ENCODE data around the gene GFY. TPM values are rescaled to one million over a fixed set of nuclear protein-coding genes. Genes with fewer than 3 reads are reported as not detected.
A peak's percentile ranks its signal among the peaks of the same experiment; 100 is the strongest.

Gene GFY
- total RNA-seq, 4 donors from 2014 or later: not detected

DNA sequence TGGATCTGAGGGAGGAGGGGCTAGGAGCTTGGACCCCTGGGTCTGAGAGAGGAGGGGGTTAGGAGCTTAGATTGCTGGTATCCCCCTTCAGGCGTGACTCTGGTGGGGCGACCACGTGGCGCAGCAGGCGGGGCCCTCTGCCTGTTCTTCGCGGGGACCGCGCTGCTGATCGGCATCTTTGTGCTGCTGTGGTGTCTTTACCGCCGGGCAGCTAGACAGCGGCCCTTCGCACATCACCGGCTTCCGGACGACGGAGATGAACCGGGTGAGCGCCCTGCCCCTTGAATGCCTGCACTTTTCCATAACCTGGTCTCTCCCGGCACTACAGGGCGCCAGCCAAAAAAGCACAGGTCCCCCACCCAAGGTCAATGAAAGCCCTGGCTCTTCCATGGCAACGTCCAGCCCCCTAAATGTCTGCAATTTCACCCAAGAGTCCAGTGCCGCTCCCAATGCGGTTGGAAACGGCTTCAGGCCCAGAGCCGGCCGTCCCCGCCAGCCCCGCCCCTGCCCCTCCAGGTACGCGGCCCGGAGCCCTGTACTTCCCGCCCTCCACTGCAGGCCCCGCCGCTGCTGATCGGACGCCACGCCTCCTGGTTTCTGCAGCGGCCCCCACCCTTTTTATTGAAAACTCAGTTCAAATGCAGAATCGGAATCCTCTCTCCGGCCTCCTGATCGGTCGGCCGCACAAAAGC, 2.8 kb downstream of the GFY start:
- Histone ChIP-seq H3K9me3 (no peaks in the 10 kb centered on the region), H3K36me3 (no peaks in the 10 kb centered on the region), H3K27ac (no peak overlapping the region), H3K4me3 (peak overlapping the region in 3 of 4 donors; percentile 21 to 49 (median 26)), H3K4me1 (peaks cover 15 to 32% (median 18%) of the 10 kb centered on the region in 3 donors), H3K27me3 (peaks cover 30 to 100% (median 61%) of the 10 kb centered on the region in 4 donors)
- 9% methylated on average over 16 of the region's 45 CpGs; no CpG with 5 or more reads in 1 of the 2 donors for WGBS, 2 donors
- DNase-seq: no peak
- intact Hi-C loops (cut with DNase I): no loop called here
- no peak for TF ChIP-seq POLR2A (IDR thresholded peaks at IDR 0.05)
- TF ChIP-seq, protein P1, sequence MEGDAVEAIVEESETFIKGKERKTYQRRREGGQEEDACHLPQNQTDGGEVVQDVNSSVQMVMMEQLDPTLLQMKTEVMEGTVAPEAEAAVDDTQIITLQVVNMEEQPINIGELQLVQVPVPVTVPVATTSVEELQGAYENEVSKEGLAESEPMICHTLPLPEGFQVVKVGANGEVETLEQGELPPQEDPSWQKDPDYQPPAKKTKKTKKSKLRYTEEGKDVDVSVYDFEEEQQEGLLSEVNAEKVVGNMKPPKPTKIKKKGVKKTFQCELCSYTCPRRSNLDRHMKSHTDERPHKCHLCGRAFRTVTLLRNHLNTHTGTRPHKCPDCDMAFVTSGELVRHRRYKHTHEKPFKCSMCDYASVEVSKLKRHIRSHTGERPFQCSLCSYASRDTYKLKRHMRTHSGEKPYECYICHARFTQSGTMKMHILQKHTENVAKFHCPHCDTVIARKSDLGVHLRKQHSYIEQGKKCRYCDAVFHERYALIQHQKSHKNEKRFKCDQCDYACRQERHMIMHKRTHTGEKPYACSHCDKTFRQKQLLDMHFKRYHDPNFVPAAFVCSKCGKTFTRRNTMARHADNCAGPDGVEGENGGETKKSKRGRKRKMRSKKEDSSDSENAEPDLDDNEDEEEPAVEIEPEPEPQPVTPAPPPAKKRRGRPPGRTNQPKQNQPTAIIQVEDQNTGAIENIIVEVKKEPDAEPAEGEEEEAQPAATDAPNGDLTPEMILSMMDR (IDR thresholded peaks at IDR 0.05): no peak

DNA sequence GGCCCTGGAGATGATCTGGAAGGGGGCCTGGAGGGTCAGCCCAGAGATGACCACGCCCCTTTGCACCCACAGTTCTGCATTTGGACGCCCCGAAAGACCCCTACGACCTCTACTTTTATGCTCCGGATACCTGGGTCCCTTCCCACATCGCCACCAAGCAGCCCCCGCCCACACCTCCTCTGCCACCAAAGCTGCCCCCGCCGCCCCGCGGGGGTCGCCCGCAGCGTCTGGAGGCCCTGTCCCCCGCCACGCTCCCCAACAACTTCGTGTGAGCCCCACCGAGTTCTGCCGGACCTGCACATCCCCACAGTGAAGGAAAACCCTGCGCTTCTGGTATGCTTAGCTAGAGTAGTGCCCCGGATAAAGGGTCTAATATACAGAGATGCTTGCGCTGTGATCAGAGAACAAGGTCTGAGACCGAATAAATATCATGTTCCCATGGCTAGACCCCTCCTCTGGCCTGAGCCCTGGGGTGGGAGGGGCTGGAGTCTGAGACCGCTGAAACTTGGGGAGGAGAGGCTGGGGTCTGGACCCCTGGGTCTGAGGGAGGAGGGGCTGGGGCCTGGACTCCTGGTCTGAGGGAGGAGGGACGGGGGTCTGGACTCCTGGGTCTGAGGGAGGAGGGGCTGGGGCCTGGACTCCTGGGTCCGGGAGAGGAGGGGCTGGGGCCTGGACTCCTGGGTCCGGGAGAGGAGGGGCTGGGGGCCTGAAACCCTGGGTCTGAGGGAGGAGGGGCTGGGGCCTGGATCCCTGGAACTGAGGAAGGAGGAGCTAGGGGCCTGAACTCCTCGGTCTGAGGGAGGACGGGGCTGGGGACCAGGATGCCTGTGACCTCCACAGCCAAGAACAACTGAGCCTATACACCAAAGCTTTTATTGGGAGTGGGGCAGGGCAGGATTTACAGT, 3.6 kb downstream of the GFY start:
- Histone ChIP-seq H3K4me1 (peaks cover 11 to 24% (median 11%) of the 10 kb centered on the region in 3 donors), H3K27me3 (peaks cover 23 to 100% (median 58%) of the 10 kb centered on the region in 4 donors), H3K27ac (no peak overlapping the region), H3K9me3 (no peaks in the 10 kb centered on the region), H3K4me3 (peak overlapping the region in 3 of 4 donors; percentile 21 to 49 (median 26)), H3K36me3 (no peaks in the 10 kb centered on the region)
- DNase-seq: no peak
- TF ChIP-seq POLR2A (IDR thresholded peaks at IDR 0.05): no peak
- TF ChIP-seq, protein P1 (IDR thresholded peaks at IDR 0.05): no peak
- intact Hi-C loops (cut with DNase I): no loop called here
- WGBS, 2 donors: 10 to 17% methylated on average over 2 to 20 of the region's 29 CpGs

DNA sequence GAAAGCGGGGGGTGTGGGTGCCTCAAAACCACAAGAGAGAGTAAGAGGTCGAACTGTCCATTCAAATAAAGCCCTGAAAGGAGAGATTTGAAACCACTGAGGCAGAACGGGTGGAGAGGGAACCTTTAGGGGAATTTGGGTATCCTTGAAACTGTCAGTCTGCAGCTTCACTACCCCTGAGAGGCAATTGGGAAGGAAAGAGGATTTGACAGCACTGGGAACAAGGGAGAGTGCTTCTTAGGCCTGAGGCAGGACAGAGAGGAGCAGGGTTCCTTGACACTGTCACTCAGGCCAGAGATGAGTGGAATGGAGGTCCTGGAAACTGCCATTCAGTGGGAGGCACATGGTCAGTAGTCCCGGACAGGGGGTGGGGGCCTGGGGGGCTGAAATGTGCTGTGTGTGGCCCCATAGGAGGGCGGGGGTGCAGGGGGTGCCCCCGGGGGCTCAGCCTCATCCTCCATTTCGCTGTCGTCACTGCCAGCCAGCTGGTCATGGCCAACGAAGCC, 5.0 kb downstream of the GFY start:
- H3K27me3 ChIP-seq: peaks cover 22 to 100% (median 55%) of the 10 kb centered on the region in 4 donors
- intact Hi-C loops (cut with DNase I): no loop called here
- 66 to 70% methylated on average over 7 of the region's 9 CpGs for WGBS, 2 donors

DNA sequence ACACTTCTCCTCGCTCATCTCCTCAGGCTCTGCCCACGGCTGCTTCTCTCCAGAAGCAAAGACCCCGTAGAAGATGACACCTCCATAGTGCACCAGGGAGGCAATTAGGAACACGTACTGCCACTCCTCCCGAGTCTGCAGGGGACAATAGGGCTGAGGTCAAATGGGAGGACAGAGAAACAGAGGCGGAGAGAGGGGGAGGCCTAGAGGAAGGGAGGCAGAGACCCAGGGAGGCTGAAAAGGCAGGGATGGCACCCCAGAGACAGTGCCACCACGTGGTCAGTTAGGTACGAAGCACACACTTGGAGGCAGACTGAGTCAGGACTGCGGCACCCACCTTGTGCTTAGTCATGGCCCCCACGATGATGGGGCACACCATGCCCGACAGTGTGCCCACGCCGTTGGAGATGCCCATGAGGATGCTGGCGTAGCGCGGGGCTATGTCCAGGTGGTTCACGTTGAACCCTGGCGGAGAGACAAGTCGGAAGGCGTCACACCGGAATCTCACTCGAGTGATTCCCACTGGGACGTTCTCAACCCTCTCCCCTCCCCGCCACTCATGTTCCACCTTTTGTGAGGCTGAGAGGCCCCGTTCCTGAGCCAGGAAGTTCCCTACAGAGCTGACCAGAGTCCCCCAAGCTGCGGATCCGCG, 5.6 kb downstream of the GFY start:
- intact Hi-C loops (cut with DNase I): no loop called here
- H3K36me3 ChIP-seq: no peaks in the 10 kb centered on the region
- WGBS, 2 donors: 26 to 73% methylated on average over 6 to 20 of the region's 28 CpGs
- peaks cover 11 to 23% (median 11%) of the 10 kb centered on the region in 3 donors for H3K4me1 ChIP-seq
- H3K27me3 ChIP-seq: peaks cover 22 to 100% (median 49%) of the 10 kb centered on the region in 4 donors
- H3K27ac ChIP-seq: no peak overlapping the region
- H3K9me3 ChIP-seq: no peaks in the 10 kb centered on the region
- TF ChIP-seq, protein P1 (IDR thresholded peaks at IDR 0.05): peak in 1 of 6 experiments; percentile 7
- no peak for TF ChIP-seq POLR2A (IDR thresholded peaks at IDR 0.05)
- no peak overlapping the region for H3K4me3 ChIP-seq
- no peak for DNase-seq

More for the DNA sequence above, 5.0 kb downstream of the GFY start:
- no peak for DNase-seq
- Histone ChIP-seq H3K4me3 (no peak overlapping the region), H3K9me3 (no peaks in the 10 kb centered on the region), H3K4me1 (peaks cover 11 to 23% (median 11%) of the 10 kb centered on the region in 3 donors), H3K36me3 (no peaks in the 10 kb centered on the region), H3K27ac (no peak overlapping the region)
- TF ChIP-seq, protein P1 (IDR thresholded peaks at IDR 0.05): no peak
- no peak for TF ChIP-seq POLR2A (IDR thresholded peaks at IDR 0.05)
